GM18511 (cell line): ENCODE measurements around the gene MFAP3L.

Experiments
- ATAC-seq: cut with Tn5 transposase; IDR thresholded peaks from one replicate; pipeline ENCODE4 v1.9.1; 2021; ENCODE audit warnings: mild to moderate bottlenecking, moderate library complexity; ENCODE audit not compliant: unreplicated experiment

The MFAP3L gene

DNA sequence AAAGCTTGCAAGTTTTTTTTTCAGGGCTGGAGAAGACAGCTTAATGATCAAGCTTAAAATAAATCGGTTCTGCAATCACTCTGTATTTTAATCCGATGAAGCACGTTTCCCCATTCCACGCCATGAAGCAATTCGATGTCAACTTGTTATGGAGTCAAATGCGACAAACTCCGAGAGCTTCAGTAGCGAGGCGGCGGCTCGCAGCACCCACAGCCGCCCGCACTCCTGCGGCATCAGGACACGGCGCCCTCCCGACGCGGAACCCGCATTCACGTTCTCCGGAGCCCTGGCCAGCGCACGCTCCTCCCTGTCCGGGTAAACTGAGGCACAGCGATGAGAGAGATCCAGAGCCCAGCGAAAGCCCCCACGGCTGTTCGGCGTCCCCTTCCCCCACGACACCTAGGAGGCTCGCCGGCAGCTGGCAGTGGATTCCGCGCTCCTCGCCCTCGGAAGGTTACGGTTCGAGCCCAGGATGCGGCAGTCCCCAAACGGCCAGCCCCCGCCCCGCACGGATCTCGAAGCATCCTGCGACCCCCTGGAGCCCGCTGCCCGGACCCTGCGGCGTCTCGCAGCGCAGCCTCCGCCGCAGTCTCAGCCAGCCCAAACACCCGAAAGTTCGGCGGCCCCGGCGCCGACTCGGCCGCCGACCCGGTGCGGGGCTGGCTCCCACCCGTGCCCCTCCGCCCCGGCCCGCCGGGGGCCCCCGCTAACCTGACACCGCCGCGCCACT is 507 bp downstream of the MFAP3L start:
- ATAC-seq = no peak

- no peak for ATAC-seq
Measured at GRCh38 chr4:170022211-170022610, 4.0 kb downstream of the MFAP3L start.

DNA sequence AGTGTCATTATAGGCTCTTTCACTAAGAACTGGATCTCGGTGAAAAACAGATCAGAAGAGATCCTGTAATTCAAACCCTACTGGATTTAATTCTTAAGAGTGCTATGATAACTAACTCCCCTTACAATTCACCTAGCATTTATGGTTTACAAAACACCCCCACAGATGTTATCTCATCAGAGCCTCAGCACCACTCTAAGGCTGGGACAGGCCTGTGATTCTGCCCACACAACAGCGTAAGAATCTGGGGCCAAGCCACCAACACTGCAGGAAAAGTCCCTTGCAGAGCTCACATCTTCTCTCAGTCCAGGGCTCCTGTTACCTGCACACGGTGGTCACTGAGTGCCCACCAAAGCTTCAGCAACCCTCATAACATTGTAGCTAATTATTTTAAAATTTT is 8.9 kb downstream of the MFAP3L start:
- no peak for ATAC-seq

DNA sequence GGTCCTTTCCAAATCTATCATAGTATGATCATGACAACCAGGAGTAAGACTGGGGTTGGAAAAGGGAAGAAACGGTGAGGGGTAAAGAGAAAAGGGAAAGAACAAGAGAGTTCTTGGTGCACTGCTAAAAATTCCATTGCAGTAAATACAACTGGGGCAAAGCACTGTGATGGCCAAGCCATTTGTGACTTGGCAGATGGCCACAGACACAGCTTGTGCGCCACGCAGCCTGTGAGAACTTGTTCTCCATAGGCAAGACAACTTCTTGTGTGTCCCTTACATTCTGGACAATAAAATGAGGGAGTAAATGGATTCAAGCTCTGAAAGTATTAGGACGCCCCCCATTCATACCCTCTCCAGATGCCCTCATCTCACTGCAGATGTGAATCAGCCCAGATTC is 10.9 kb downstream of the MFAP3L start:
- ATAC-seq = no peak

- ATAC-seq = no peak
Measured at GRCh38 chr4:170014359-170015011, 11.7 kb downstream of the MFAP3L start.

- no peak for ATAC-seq
Measured at GRCh38 chr4:170012629-170012958, 13.6 kb downstream of the MFAP3L start.

DNA sequence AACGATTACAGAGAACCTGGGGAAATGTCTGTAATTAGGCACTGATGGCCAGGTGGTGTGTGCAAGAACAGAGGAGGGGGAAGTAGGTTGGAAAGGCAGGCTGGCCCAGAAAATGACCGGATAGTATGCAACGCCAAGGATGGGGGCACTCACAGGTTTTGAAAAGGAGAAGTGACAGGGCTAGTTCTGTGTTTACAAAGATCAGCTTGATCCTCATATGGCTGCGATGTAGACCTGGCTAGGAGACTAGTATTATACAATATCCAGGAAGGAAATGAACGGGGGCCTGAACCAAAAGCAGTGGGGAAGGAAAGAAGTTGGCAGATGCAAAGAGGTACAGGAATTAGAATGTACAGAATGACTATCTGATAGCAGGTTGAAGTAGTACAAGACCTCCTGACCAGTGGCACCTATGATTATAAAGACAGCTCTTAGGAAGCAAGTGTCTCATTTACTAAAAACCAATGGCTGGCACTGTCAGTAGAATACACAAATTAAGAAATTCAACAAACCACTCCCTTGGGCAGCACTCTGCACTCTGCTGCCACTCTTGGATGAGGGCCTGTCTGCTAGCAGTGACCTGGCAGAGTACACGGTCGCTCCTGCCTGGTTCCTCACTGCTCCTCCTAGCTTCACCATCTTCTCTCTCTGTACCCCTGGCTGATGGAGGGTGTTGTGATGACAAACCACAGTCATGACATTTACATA is 14.1 kb downstream of the MFAP3L start:
- no peak for ATAC-seq

DNA sequence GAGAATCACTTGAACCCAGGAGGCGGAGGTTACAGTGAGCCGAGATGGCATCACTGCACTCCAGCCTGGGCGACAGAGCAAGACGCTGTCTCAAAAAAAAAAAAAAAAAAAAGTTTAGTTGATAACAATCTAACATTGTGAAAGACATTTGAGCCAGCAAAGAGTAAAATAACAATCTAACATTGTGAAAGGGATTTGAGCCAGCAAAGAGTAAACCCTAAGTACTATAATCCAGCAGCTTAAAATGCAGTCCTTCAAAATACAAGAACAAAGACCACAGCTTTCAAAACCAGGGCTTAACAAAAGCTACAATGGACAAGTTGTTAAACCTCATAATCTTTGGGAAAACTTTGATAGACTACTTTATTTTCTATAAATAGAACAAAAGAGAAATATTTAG is 16.9 kb downstream of the MFAP3L start:
- no peak for ATAC-seq

DNA sequence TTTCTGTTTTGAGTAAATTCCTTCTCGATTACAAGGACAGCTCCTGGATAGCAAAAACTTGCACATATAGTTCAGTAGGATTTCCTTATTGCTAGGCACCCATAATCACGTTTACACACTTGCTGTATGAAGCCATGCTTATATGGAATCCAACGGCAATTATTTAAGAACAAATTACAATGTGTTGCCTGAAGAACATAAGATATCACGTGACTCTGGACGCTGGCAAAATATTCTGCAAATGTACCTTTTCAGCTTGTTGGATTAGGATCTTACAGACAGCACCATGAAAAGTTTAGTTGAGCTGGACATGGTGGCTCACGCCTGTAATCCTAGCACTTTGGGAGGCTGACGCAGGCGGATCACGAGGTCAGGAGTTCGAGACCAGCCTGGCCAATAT is 17.4 kb downstream of the MFAP3L start:
- no peak for ATAC-seq

GRCh38 chr4:170008371-170008770 is 17.8 kb downstream of the MFAP3L start:
- ATAC-seq = peak; percentile 73

GRCh38 chr4:170007113-170007512 is 19.1 kb downstream of the MFAP3L start:
- ATAC-seq = no peak

DNA sequence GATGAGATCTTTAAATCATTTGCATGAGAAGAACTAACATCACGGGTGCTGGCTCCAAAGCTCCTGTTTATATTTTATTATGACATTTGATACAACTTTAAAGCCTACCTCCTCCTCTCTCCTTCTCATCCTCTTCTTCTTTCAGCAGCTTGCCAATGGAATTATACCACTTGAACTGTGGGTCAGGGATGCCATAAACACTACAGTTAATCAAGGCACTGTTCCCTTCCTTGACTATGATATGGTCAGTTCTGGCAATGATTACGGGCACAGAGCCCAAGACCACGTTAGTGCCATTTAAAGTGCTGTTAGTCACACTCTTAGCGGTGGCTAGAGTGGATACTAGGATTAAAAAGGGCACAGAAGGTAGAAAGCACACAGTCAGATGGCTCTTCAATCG is 20.7 kb downstream of the MFAP3L start:
- no peak for ATAC-seq

DNA sequence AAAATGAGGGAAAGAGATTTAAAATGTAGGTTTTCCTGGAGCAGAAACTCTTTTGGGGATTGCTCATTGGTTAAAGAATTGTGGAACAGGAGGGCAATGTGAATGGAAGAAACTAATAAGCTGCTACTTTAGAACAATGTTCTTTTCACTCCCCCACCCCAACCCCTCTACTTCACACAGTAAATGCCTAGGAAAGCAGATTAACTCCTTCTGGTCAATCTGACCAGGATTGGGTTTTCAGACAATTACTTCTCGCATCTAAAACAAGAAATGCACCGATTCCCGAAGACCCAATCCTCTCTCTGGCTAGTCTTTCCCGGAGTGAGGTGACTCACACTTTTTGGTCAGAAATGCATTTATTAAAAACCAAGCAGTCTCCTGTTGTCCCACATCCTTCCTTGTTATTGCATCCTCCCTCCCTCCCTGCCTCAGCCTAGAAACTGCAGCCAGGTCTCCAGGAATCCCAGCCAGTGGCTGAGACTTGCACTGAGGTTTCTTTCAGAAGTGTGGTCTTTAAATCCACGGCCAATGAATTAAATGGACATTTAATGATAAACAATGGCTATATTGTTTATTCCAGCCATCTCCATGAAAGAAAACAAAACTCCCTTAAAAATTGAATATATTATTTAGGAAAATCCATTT is 21.4 kb downstream of the MFAP3L start:
- no peak for ATAC-seq

- ATAC-seq = no peak
Measured at GRCh38 chr4:170003071-170004070, 22.8 kb downstream of the MFAP3L start.

- ATAC-seq = no peak
Measured at GRCh38 chr4:170001745-170002267, 24.4 kb downstream of the MFAP3L start.

DNA sequence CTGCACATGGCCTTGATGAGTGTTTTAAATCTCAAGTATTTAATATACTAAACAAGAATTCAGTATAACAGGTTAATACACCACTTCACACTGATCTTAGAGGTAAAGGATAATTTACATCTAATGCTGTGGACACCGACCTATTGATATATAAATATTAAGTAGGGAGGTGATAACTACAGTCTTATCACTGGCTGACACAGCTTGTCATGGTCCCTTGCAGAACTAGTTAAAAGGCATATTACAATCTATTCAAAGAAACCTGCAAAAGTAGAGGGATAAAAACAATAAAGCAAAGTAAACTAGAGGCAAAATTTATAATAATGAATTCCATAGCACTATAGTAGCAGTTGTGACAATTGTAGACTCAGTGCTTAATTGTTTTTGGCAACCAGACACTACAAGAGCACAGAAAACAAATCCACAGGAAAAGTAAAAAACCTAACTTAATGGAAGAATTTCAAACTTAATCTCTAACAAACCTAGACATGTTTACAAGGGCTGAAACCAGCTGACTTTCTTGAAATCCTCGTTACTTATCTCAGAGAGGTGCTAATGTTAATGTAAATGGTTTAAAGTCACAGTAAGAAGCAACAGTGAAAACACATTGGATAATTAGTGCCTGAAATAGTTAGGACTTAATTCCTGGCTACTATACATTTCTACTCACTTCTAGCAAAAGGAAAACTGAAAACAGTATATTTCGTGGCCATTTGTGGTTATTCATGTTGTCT is 25.0 kb downstream of the MFAP3L start:
- no peak for ATAC-seq

DNA sequence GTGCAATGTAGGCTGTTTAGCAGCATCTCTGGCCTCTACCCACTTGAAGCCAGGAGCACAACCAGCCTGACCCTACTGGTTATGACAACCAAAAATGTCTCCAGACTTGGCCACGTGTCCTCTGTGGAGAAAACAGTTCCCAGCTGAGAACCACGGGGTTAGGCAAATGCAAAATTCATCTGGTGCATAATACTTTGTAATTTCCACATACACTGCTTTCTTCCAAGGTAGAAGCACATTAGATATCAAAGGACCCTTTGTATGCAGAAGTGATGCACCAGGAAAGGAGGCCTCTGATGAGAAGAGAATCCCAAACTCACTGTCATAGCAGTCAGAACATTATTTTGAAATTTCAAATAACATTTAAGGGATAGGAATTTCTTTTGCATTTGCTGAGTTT is 26.3 kb downstream of the MFAP3L start:
- ATAC-seq = no peak

GRCh38 chr4:169998981-169999380 is 27.2 kb downstream of the MFAP3L start:
- no peak for ATAC-seq

GRCh38 chr4:169996379-169997240 is 29.6 kb downstream of the MFAP3L start:
- no peak for ATAC-seq
